Panc1 (cell line): ENCODE measurements around the gene TSPAN5. TPM values are rescaled to one million over a fixed set of nuclear protein-coding genes. Genes with fewer than 3 reads are reported as not detected.
A peak's percentile ranks its signal among the peaks of the same experiment; 100 is the strongest.

Experiments
- ATAC-seq: fragments of 200-7000 bp; cut with Tn5 transposase; 2 replicates; pipeline ENCODE4 v1.9.1; 2020; ENCODE audit warnings: mild to moderate bottlenecking, moderate library complexity
- BruUV-seq: library from RNA; stranded (reverse); fragments of 400-500 nt; replicated peaks from 2 replicates; lab custom pipeline; 2021; lab: Mats Ljungman, UMichigan
- CTCF ChIA-PET: fragments of 300-600 bp; sonication (Branson Sonifier 250); formaldehyde crosslinking; loops from one replicate; lab custom pipeline; 2022; ENCODE audit warnings: antibody characterized with exemption; lab: Charles Lee
- POLR2A ChIA-PET: fragments of 300-600 bp; sonication (Branson Sonifier 250); formaldehyde crosslinking; loops from one replicate; lab custom pipeline; 2022; ENCODE audit warnings: antibody characterized with exemption; lab: Charles Lee
- DNase-seq: peaks from one replicate; pipeline ENCODE4 v3.0.0-alpha.2; 2010; ENCODE audit warnings: low read depth, low spot score
- H3K27ac ChIP-seq: 2 replicates; pipeline ENCODE4 v1.5.1; 2011; ENCODE audit warnings: mild to moderate bottlenecking, low read length, inconsistent platforms
- H3K27me3 ChIP-seq: fragments of 200-500 bp; sonication (Bioruptor generic); 2 replicates; pipeline ENCODE4 v1.6.0; 2014; ENCODE audit warnings: low read length, inconsistent platforms; ENCODE audit not compliant: control insufficient read depth, insufficient read depth
- H3K36me3 ChIP-seq: fragments of 200-500 bp; sonication (Bioruptor generic); 2 replicates; pipeline ENCODE4 v1.5.1; 2014; ENCODE audit warnings: inconsistent platforms, mild to moderate bottlenecking, low read length, moderate library complexity; ENCODE audit not compliant: control insufficient read depth, insufficient read depth
- H3K4me1 ChIP-seq: 2 replicates; pipeline ENCODE4 v1.5.1; 2011; ENCODE audit warnings: inconsistent platforms, mild to moderate bottlenecking, low read length, moderate library complexity; ENCODE audit not compliant: control insufficient read depth, insufficient read depth
- H3K4me3 ChIP-seq, 2 experiments: 2 replicates each; pipeline ENCODE4 v1.5.1; 2011 to 2012; ENCODE audit warnings: low read depth in 2 of 2, low read length in 2 of 2, mild to moderate bottlenecking in 2 of 2, inconsistent platforms in 1 of 2, moderate library complexity in 1 of 2
- H3K9me3 ChIP-seq: fragments of 200-500 bp; sonication (Bioruptor generic); 2 replicates; pipeline ENCODE4 v1.5.1; 2014; ENCODE audit warnings: low read depth, mild to moderate bottlenecking, inconsistent platforms, low read length, moderate library complexity; ENCODE audit not compliant: control insufficient read depth, insufficient read depth
- CTCF ChIP-seq: fragments of 450-650 bp; IDR thresholded peaks from 2 replicates; pipeline ENCODE4 v1.5.1; 2017; ENCODE audit warnings: mild to moderate bottlenecking
- POLR2AphosphoS5 ChIP-seq: IDR thresholded peaks from 2 replicates; pipeline ENCODE4 v1.6.1; 2012; ENCODE audit warnings: mild to moderate bottlenecking, low read depth, low read length, moderate library complexity
- REST ChIP-seq, 2 experiments: IDR thresholded peaks; 2 replicates each; pipeline ENCODE4 v1.6.1; 2011 to 2012; ENCODE audit warnings: low read depth in 2 of 2, control low read depth in 1 of 2, low read length in 1 of 2, mild to moderate bottlenecking in 1 of 2, moderate library complexity in 1 of 2; ENCODE audit not compliant: insufficient read depth in 1 of 2
- SIN3A ChIP-seq: IDR thresholded peaks from 2 replicates; pipeline ENCODE4 v1.6.1; 2012; ENCODE audit warnings: low read depth, mild to moderate bottlenecking, low read length, moderate library complexity, borderline replicate concordance; ENCODE audit not compliant: insufficient read depth
- TCF7L2 ChIP-seq: IDR thresholded peaks from 2 replicates; pipeline ENCODE4 v1.6.1; 2011; ENCODE audit warnings: mild to moderate bottlenecking, low read depth, low read length, inconsistent platforms
- in situ Hi-C: cut with HindIII; loops from 2 replicates; pipeline ENCODE4 v1.10.0; 2016; ENCODE audit warnings: low sequenced_read_pairs, low pct_unique_long_range_greater_than_20kb
- intact Hi-C: fragments of 100-400 bp; cut with micrococcal nuclease; formaldehyde crosslinking; loops from one replicate; pipeline ENCODE4 v1.10.0; 2022; ENCODE audit not compliant: unreplicated experiment
- total RNA-seq: library from RNA; stranded (reverse); gene quantifications from one replicate; pipeline ENCODE4 v1.2.1, GENCODE V29; 2021; ENCODE audit not compliant: unreplicated experiment

TSPAN5 gene
- total RNA-seq, 1 experiment from 2014 or later: 61.9 TPM

- Histone ChIP-seq H3K36me3 (no peaks in the 10 kb centered on the region), H3K9me3 (no peaks in the 10 kb centered on the region), H3K27ac (no peak overlapping the region), H3K4me3 (no peak overlapping the region), H3K4me1 (peaks cover 10% of the 10 kb centered on the region), H3K27me3 (no peaks in the 10 kb centered on the region)
- intact Hi-C loops: no loop called here
- DNase-seq (no peak), ATAC-seq (no peak)
- POLR2A ChIA-PET: no interaction called here
- CTCF ChIA-PET: no interaction called here
- no TSS peak for BruUV-seq
- in situ Hi-C loops: no loop called here
- no peak for TF ChIP-seq POLR2AphosphoS5
- no peak for TF ChIP-seq REST (IDR thresholded peaks at IDR 0.05; ENCODE audit: insufficient read depth in 1 of 2, low read depth in 2 of 2, low read length in 1 of 2)
- TF ChIP-seq TCF7L2: no peak
- TF ChIP-seq SIN3A: no peak
- no peak for TF ChIP-seq CTCF
Observed at GRCh38 chr4:98585596-98585995, 72.8 kb downstream of the TSPAN5 start.

- in situ Hi-C loops (no loop called here), intact Hi-C loops (no loop called here)
- Histone ChIP-seq H3K27ac (no peak overlapping the region), H3K9me3 (no peaks in the 10 kb centered on the region), H3K27me3 (no peaks in the 10 kb centered on the region), H3K4me1 (peaks cover 10% of the 10 kb centered on the region), H3K36me3 (no peaks in the 10 kb centered on the region), H3K4me3 (no peak overlapping the region)
- TF ChIP-seq SIN3A: no peak
- no peak for TF ChIP-seq REST (IDR thresholded peaks at IDR 0.05; ENCODE audit: insufficient read depth in 1 of 2, low read depth in 2 of 2, low read length in 1 of 2)
- TF ChIP-seq TCF7L2: no peak
- DNase-seq (peak; percentile 38), ATAC-seq (peak; percentile 77; the same call in 1 of the 2 replicates)
- no TSS peak for BruUV-seq
- CTCF ChIA-PET: no interaction called here
- POLR2A ChIA-PET: no interaction called here
Observed at GRCh38 chr4:98584265-98584664, 74.1 kb downstream of the TSPAN5 start.
